ENCODE data around the gene HIVEP3.

Gene HIVEP3

DNA sequence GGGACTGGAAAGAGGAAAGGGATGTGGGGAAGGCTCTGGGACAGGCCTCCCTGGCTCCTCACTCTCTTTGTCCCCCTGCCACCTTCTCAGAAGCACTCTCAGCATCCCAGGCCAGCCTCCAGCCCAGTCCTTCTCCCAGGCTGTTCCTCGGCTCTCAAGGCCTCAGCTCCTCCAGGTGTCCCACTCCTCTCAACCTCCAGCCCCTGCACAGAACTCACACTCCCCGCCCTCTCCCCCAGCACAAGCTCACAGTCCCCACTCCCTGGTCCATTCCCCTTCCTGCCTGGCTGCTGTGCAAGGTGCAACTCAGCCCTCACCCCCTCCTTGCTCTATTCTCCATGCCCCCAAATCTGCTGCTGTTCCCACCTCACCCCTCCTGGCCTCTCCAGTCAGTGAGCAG lies 185.0 kb downstream of the HIVEP3 start:
- no peak for DNase-seq (ENCODE audit: extremely low read depth, low read depth)
- TF ChIP-seq, protein P1, sequence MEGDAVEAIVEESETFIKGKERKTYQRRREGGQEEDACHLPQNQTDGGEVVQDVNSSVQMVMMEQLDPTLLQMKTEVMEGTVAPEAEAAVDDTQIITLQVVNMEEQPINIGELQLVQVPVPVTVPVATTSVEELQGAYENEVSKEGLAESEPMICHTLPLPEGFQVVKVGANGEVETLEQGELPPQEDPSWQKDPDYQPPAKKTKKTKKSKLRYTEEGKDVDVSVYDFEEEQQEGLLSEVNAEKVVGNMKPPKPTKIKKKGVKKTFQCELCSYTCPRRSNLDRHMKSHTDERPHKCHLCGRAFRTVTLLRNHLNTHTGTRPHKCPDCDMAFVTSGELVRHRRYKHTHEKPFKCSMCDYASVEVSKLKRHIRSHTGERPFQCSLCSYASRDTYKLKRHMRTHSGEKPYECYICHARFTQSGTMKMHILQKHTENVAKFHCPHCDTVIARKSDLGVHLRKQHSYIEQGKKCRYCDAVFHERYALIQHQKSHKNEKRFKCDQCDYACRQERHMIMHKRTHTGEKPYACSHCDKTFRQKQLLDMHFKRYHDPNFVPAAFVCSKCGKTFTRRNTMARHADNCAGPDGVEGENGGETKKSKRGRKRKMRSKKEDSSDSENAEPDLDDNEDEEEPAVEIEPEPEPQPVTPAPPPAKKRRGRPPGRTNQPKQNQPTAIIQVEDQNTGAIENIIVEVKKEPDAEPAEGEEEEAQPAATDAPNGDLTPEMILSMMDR (IDR thresholded peaks at IDR 0.05; ENCODE audit: low read depth, low read length) = no peak

DNA sequence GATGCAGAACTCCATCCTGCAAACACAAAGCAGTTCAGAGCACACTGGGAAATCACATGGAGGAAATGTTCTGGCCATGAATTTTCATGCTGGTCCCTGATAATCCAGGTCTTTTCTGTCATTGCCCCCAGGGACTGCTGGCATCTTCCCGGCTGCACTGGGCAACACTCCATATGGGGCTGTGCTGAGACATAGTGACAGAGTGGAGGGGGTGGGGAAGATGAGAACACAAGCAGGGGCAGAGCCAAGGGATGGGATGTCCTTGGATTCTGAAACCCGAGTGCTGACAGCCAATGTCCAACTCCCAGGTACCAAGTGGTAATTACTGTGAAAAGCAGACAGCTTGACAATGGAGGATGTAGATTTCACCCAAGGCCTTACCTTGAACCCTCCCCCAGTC lies 185.7 kb downstream of the HIVEP3 start:
- TF ChIP-seq, protein P1 (IDR thresholded peaks at IDR 0.05; ENCODE audit: low read depth, low read length) = no peak
- no peak for DNase-seq (ENCODE audit: extremely low read depth, low read depth)

DNA sequence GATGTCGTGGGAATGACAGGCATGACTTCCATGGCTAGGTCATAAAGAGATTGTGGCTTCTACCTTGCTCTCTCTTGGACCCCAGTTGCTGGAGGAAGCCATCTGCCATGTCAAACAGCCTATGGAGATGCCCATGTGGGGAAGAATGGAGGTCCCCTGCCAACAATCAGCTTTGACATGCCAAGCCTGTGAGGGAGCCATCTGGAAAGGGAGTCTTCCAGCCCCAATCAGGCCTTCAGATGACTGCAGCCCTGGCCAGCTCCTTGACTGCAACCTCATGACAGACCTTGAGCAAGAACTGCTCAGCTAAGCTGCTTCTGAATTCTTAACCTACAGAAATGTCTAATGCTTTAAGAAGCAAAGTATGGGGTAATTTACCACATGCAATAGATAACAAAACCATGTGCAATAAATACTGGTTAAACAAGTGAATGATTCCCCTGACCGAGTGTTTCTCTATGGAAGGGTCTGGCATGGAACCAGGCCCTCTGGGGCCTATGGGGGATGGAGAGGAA lies 187.1 kb downstream of the HIVEP3 start:
- no peak for DNase-seq (ENCODE audit: extremely low read depth, low read depth)
- TF ChIP-seq, protein P1 (IDR thresholded peaks at IDR 0.05; ENCODE audit: low read depth, low read length) = no peak

DNA sequence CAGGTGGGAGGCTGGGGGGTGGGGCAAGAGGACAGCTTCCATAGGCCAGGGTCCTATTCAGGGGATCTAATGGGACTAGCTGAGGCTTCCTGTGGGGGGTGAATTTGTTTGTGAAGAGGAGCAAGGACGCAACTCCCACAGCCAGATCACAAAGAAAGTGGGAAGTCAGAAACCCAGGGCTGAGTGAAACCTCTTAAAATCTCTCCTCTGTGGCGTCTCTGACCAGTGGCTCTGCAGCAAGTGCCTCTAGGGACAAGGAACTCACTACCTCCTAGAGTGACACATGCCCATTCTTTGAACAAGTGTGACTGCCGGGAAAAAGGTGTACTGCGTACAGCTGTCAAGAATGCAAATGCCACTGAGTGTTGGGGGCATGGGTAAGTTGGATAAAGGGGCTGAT lies 187.9 kb downstream of the HIVEP3 start:
- no peak for DNase-seq (ENCODE audit: extremely low read depth, low read depth)
- TF ChIP-seq, protein P1 (IDR thresholded peaks at IDR 0.05; ENCODE audit: low read depth, low read length) = no peak

DNA sequence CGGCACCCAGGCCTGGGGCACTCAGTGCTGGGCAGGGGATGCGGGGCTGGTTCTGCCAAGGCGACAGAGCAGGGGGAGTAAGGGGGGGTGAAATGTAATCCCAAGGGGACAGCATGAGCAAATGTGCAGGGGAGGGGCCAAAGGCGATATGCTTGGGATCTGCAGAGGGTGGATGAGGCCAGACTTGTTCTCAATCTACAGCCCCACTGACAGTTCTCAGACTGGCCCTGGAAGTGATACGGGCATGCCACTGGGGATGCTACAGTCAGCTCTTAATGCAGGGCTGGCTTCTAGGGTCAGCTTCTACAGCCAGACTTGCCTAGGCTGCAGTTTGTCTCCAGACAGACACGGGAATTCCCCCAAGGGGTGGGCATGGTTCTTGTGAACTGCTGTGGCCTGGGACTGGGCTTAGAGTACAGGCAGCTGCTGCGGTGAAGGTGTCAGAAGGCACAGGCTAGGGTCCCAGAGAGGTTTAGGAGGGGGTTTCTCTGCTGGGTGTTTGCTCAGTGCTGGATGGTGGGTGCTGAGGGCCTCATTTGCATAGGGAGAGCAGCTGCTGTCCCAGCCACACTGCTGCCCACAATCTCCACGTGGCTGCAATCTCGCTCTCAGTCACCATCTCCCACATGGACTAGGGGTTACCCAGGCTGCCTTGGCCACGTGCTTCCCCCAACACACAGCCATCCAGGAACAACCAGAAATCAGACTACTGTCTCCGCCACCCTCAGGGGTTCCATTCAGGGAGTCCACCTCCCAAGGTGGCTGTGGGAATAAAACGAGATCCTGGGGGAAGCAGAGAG lies 190.1 kb downstream of the HIVEP3 start:
- no peak for DNase-seq (ENCODE audit: extremely low read depth, low read depth)
- TF ChIP-seq, protein P1 (IDR thresholded peaks at IDR 0.05; ENCODE audit: low read depth, low read length) = no peak

DNA sequence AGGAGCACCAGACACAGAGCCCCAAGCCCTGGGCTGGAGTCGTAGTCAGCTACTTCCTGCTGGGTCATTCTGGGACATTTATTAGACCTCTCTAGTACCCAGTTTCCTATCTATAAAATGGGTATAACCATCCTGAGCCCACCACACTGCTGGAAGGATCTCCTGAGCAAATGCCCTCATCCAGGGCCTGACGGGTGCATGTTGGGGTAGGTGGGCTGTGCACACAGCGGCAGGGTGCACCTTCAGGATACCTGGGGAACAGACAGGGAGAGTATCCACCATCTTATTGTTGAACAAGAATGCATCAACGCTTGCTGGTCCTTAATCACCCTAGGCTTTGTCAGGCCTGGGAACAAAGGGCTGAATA lies 191.0 kb downstream of the HIVEP3 start:
- TF ChIP-seq, protein P1 (IDR thresholded peaks at IDR 0.05; ENCODE audit: low read depth, low read length) = no peak
- no peak for DNase-seq (ENCODE audit: extremely low read depth, low read depth)

DNA sequence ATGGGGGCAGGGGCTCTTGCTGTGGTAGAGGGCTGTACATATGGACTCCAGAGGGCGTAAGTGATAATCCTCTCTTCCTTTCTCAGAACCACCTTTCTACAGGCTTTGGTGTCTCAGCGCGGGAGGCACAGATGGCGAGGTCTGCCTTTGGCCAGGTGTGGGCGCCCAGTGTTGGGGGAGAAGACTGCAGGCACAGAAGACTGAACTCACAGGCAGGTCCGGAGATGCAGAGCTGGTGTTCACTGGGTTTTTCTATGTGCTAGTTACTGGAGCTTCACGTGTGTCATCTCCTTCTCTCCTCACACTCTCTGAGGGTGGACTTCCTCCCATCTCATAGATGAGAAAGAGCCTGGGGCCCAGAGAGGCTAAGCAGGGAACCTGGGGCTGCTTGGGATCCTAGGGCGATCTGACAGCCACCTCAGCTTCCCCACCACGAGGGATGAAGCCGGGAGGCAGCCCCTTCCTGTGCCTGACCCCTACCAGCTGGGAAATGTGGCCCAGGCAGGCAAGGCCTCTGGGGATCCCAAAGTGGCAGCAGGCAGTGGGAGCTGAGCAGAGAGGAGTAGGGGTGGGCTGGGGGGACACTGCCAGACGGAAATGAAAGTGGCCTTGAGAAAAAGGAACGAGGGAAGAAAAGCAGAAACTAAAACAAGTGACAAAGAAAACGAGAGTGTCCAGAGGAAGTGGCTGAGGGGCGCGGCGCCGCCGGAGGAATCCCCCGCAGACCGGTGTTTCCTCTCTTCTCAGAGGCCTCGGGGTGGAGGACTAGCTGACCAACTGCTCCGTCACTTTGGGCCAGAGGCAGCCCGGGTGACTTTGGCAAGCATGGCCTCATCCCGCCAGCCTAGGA lies 191.6 kb downstream of the HIVEP3 start:
- TF ChIP-seq, protein P1 (IDR thresholded peaks at IDR 0.05; ENCODE audit: low read depth, low read length) = no peak
- DNase-seq (ENCODE audit: extremely low read depth, low read depth) = no peak

All from AG09319 (cell line).